NT2/D1 (cell line): ENCODE results near the gene LDLRAD4.

ENCODE experiments used
- DNase-seq: peaks from one replicate; pipeline ENCODE4 v3.0.0-alpha.2; 2011; ENCODE audit warnings: low read depth, low spot score
- H3K27me3 ChIP-seq: 2 replicates; pipeline ENCODE4 v1.6.0; 2011; ENCODE audit warnings: mild to moderate bottlenecking; ENCODE audit not compliant: insufficient read length, insufficient read depth
- H3K36me3 ChIP-seq: 2 replicates; pipeline ENCODE4 v1.6.1; 2011; ENCODE audit warnings: mild to moderate bottlenecking, low read length, mixed read lengths; ENCODE audit not compliant: insufficient read depth, insufficient read length
- H3K4me1 ChIP-seq: 2 replicates; pipeline ENCODE4 v1.5.1; 2011; ENCODE audit not compliant: insufficient read depth, insufficient read length
- H3K4me3 ChIP-seq: 2 replicates; pipeline ENCODE4 v1.5.1; 2011; ENCODE audit warnings: low read depth; ENCODE audit not compliant: insufficient read length
- H3K9ac ChIP-seq: 2 replicates; pipeline ENCODE4 v1.6.0; 2011; ENCODE audit warnings: low read depth; ENCODE audit not compliant: insufficient read length
- H3K9me3 ChIP-seq: 2 replicates; pipeline ENCODE4 v1.5.1; 2011; ENCODE audit warnings: mild to moderate bottlenecking, low read length; ENCODE audit not compliant: insufficient read depth
- SUZ12 ChIP-seq: IDR thresholded peaks from 2 replicates; pipeline ENCODE4 v1.6.1; 2011; ENCODE audit not compliant: insufficient read length, insufficient read depth; ENCODE audit errors: extremely low read depth
- YY1 ChIP-seq: IDR thresholded peaks from 2 replicates; pipeline ENCODE4 v1.6.1; 2011; ENCODE audit not compliant: insufficient read length, insufficient read depth
- ZNF274 ChIP-seq: IDR thresholded peaks from 2 replicates; pipeline ENCODE4 v1.6.1; 2011; ENCODE audit warnings: mild to moderate bottlenecking, low read depth, low read length

Gene LDLRAD4

GRCh38 chr18:13546638-13547037 lies 328.1 kb downstream of the LDLRAD4 start:
- H3K9me3 ChIP-seq: peaks cover 15% of the 10 kb centered on the region; the same call in 1 of the 2 replicates
- no peak for TF ChIP-seq SUZ12
- no peak for DNase-seq
- no peaks in the 10 kb centered on the region for H3K27me3 ChIP-seq
- no peak overlapping the region for H3K9ac ChIP-seq
- H3K4me1 ChIP-seq: peaks cover 2% of the 10 kb centered on the region
- no peak overlapping the region for H3K4me3 ChIP-seq
- H3K36me3 ChIP-seq: no peaks in the 10 kb centered on the region

DNA sequence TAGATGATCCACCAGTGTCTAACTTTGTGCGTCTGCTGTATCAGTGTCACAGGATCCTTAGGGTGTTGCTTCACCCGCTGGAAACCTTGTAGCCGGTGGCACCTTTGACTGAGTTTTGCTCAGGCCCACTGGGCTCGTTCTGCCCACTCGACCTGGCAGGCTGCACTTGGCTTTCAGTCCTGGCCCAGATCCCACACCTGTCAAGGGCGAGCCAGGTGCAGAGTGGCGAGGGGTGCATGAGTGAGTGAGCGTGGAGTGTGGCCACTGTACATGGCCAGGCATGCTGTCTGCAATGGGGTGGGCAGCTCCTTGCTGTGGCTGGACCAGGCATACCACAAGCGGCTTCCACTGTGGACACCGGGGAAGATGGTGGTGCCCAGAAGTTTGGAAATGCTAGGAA lies 328.8 kb downstream of the LDLRAD4 start:
- Histone ChIP-seq H3K9ac (no peak overlapping the region), H3K27me3 (no peaks in the 10 kb centered on the region), H3K4me3 (no peak overlapping the region), H3K4me1 (peaks cover 2% of the 10 kb centered on the region), H3K9me3 (peaks cover 15% of the 10 kb centered on the region; the same call in 1 of the 2 replicates), H3K36me3 (no peaks in the 10 kb centered on the region)
- DNase-seq: no peak
- TF ChIP-seq SUZ12 (no peak), ZNF274 (no peak)

DNA sequence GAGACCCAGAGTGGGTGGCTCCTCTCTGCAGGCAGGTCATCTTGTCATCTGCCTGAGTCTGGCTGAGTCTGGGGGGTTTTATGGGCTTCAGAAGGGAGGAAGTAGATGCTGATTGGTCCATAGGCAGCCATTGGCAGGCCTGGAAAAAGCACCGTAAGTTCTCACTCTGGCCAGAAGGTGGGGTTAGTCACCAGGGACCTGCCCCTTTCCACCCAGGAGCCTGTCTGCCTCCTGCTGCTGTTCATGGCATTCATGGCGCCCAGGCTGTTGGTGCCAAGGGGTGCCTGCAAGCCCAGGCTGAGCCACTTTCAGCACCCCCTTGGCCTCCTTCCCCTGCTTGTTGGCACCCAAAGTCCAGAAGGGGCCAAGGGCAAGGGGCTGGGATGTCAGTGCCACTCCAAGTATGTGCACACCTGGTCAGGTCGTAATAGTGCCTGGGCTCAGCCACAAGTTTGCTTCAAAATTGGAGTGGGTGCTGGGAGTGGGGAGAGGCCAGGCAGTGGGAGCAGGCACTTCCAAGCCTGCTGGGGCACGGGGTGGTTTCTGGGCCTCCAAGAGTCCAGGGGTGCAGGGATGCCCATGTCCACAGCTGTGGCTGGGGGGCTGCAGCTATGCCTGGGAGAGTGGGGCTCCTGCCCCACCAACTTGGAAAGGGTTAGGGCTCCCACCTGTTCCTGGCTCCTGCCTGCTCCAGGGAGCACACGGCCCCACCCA lies 329.7 kb downstream of the LDLRAD4 start:
- Histone ChIP-seq H3K9ac (no peak overlapping the region), H3K27me3 (no peaks in the 10 kb centered on the region), H3K36me3 (no peaks in the 10 kb centered on the region), H3K4me1 (peaks cover 2% of the 10 kb centered on the region), H3K9me3 (peaks cover 15% of the 10 kb centered on the region; the same call in 1 of the 2 replicates), H3K4me3 (no peak overlapping the region)
- DNase-seq: no peak
- no peak for TF ChIP-seq YY1
- TF ChIP-seq SUZ12: no peak
- no peak for TF ChIP-seq ZNF274

DNA sequence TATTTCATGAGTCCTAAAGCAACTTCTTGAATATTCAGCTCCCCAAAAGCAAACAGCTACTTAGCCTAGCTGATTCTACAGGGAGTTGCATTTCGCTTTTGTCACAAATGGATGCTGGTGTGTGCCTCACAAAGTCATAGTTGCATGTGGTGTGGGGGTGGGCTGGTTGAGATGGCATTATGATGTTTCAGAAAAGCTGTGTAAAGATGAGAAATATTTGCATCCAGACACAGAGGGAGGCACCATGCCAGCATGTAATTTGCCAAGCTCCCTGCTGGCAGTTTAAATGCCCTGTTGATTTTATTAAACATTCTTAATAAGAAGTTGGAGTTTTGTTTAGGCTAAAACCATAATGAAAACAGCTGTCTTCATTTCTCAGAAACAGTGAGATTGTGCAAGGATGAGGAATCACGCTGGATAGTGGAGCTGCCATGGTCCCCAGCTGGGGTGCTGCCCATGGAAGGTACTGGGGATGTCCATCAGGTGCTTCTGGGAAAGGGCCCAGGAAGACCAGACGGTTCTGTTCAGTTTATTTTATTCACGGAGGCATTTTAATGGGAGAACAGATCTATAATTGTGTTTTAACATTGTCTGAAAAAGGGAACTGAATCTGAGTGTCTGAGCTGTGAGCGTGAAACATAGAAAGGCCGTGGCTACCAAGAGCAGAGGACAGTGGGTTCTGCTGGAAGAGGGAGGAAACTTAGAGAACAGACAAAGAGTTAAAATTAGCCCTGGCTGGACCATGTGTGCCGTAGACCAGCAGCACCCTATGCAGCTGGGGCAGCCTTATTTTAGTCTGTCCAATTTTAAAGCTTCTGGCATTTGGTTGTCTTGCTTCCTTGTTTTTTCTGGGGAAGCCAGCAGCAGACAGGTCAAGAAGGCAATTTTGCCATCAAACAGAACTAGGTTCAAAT lies 330.7 kb downstream of the LDLRAD4 start:
- Histone ChIP-seq H3K4me3 (no peak overlapping the region), H3K4me1 (no peaks in the 10 kb centered on the region), H3K36me3 (no peaks in the 10 kb centered on the region), H3K9me3 (peaks cover 15% of the 10 kb centered on the region; the same call in 1 of the 2 replicates), H3K9ac (no peak overlapping the region), H3K27me3 (no peaks in the 10 kb centered on the region)
- DNase-seq: no peak
- TF ChIP-seq ZNF274: no peak
- no peak for TF ChIP-seq SUZ12
- TF ChIP-seq YY1: no peak

DNA sequence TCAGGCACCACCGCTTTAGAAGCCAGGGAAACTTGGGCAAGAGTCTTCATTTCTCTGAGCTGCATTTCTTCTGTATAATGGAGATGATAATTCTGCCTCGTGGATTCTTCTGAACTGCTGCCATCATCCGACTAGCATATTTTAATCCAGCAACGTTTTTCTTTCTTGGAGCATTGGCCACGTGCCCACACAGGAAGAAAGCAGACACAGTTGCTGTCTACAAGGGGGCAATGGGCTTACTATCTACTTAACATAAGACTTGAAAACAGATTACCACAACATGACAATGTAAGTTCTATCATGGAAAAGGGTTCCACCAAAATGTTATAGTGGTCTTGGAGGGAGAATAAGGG lies 331.3 kb downstream of the LDLRAD4 start:
- H3K4me3 ChIP-seq: no peak overlapping the region
- no peaks in the 10 kb centered on the region for H3K27me3 ChIP-seq
- no peak for DNase-seq
- H3K4me1 ChIP-seq: no peaks in the 10 kb centered on the region
- H3K9me3 ChIP-seq: peaks cover 15% of the 10 kb centered on the region; the same call in 1 of the 2 replicates
- no peak overlapping the region for H3K9ac ChIP-seq
- TF ChIP-seq YY1: no peak
- no peak for TF ChIP-seq SUZ12
- TF ChIP-seq ZNF274: no peak
- H3K36me3 ChIP-seq: no peaks in the 10 kb centered on the region

DNA sequence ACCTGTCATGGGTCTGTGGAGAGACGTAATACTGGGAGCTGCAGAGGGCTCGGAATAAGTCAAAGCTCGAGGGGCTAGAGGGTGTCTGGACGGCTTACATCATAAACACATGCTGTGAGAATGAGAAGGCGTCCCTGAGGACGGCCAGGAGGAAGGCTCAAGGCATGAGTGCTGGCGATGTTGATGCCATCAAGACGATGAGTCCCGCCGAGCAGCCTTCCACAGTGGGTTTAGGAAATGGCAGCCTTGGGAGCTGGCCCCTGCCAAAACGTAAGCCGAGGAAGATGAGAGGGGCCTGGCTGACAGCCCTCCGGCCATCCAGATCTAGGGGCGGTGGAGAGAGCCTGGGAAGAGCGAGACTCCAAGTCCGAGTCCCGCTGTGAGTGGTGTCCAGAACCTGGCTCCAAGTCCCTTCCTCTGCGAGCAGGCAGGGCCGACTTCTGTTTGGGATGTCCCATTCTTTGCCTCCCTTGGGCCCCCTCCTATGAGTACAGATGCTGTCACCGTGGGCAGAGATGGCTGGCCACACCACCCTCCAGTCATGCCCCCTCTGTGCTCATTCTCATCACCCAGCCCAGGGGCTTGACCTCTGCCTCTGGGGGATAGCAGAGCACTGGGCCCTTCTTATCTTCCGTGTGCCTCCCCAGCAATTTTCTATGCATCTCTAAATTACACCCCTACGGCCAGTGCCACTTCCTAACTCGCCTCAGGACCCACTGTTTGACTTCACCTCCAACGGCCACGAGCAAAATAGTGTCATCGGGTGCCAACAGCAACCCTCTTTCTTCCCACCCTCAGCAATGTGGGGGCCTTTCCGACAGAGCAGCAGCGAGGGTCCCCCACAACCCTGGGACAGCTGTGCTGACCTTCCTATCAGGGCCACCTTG lies 332.1 kb downstream of the LDLRAD4 start:
- no peak overlapping the region for H3K9ac ChIP-seq
- DNase-seq: no peak
- H3K36me3 ChIP-seq: no peaks in the 10 kb centered on the region
- H3K9me3 ChIP-seq: peaks cover 15% of the 10 kb centered on the region; the same call in 1 of the 2 replicates
- H3K4me1 ChIP-seq: no peaks in the 10 kb centered on the region
- TF ChIP-seq YY1 (no peak), SUZ12 (no peak), ZNF274 (no peak)
- no peak overlapping the region for H3K4me3 ChIP-seq
- no peaks in the 10 kb centered on the region for H3K27me3 ChIP-seq
